CD8-positive, alpha-beta memory T cell (primary cell): ENCODE results near the gene MYL6. TPM values are rescaled to one million over a fixed set of nuclear protein-coding genes. Genes with fewer than 3 reads are reported as not detected.

Experiments used
- CTCF ChIA-PET: fragments of 350-600 bp; sonication (Branson Sonifier 250); formaldehyde crosslinking; loops from one replicate; lab custom pipeline; 2021; ENCODE audit warnings: antibody characterized with exemption; lab: Charles Lee
- POLR2A ChIA-PET: fragments of 350-600 bp; sonication (Branson Sonifier 250); formaldehyde crosslinking; loops from one replicate; lab custom pipeline; 2021; ENCODE audit warnings: antibody characterized with exemption; lab: Charles Lee
- DNase-seq, 5 donors: peaks; one replicate each; pipeline versions ENCODE4 v3.0.0 to v3.0.0-alpha.2; 2020 to 2022; ENCODE audit warnings: mixed read lengths in 1 of 5
- H3K27ac ChIP-seq: one replicate; pipeline ENCODE4 v1.7.0; 2013; ENCODE audit warnings: low read depth, mild to moderate bottlenecking, low read length, moderate library complexity
- H3K27me3 ChIP-seq: 2 replicates; pipeline ENCODE4 v1.7.0; 2013; ENCODE audit warnings: low read length, mild to moderate bottlenecking; ENCODE audit not compliant: insufficient read depth, poor library complexity, severe bottlenecking
- H3K36me3 ChIP-seq: 2 replicates; pipeline ENCODE4 v1.7.0; 2013; ENCODE audit warnings: mild to moderate bottlenecking, low read length, moderate library complexity; ENCODE audit not compliant: insufficient read depth
- H3K4me1 ChIP-seq: 2 replicates; pipeline ENCODE4 v1.7.0; 2013; ENCODE audit warnings: mild to moderate bottlenecking, low read length, moderate library complexity; ENCODE audit not compliant: insufficient read depth
- H3K4me3 ChIP-seq: 2 replicates; pipeline ENCODE4 v1.7.0; 2013; ENCODE audit warnings: mild to moderate bottlenecking, low read length
- H3K9me3 ChIP-seq: 2 replicates; pipeline ENCODE4 v1.7.0; 2013; ENCODE audit warnings: mild to moderate bottlenecking, low read length
- H3K27ac Mint-ChIP-seq, 8 donors: one replicate each; pipeline ENCODE4 v1.8.0; 2020 to 2021; ENCODE audit warnings: mixed read lengths in 8 of 8, mild to moderate bottlenecking in 6 of 8, inconsistent platforms in 3 of 8, moderate library complexity in 3 of 8
- H3K27me3 Mint-ChIP-seq, 2 donors: one replicate each; pipeline ENCODE4 v1.8.0; 2020 to 2021; ENCODE audit warnings: mixed read lengths in 2 of 2, mild to moderate bottlenecking in 1 of 2, moderate library complexity in 1 of 2
- H3K36me3 Mint-ChIP-seq, 3 donors: one replicate each; pipeline ENCODE4 v1.8.0; 2020 to 2021; ENCODE audit warnings: mixed read lengths in 3 of 3, inconsistent platforms in 1 of 3, mild to moderate bottlenecking in 1 of 3
- H3K4me1 Mint-ChIP-seq, 3 donors: one replicate each; pipeline ENCODE4 v1.8.0; 2020 to 2021; ENCODE audit warnings: mixed read lengths in 3 of 3, inconsistent platforms in 1 of 3, mild to moderate bottlenecking in 1 of 3
- H3K4me3 Mint-ChIP-seq, 7 donors: one replicate each; pipeline ENCODE4 v1.8.0; 2020 to 2021; ENCODE audit warnings: mixed read lengths in 7 of 7, mild to moderate bottlenecking in 6 of 7, moderate library complexity in 4 of 7, inconsistent platforms in 2 of 7
- H3K9me3 Mint-ChIP-seq, 5 donors: one replicate each; pipeline ENCODE4 v1.8.0; 2020 to 2022; ENCODE audit warnings: mixed read lengths in 5 of 5, mild to moderate bottlenecking in 3 of 5, moderate library complexity in 2 of 5, inconsistent platforms in 1 of 5
- polyA plus RNA-seq: library from polyadenylated mRNA; unstranded; fragments of 300-500 nt; fragmentation: Illumina TruSeq; gene quantifications from one replicate; pipeline ENCODE4 v1.2.3, GENCODE V29; 2021
- total RNA-seq, 2 experiments: library from RNA; stranded (reverse); gene quantifications; one replicate each; pipeline ENCODE4 v1.2.3, GENCODE V29; 2021

MYL6 gene
- total and polyA plus RNA-seq, 3 experiments from 2014 or later, result 1,010 to 2,423 (median 1,017) TPM

- CTCF ChIA-PET, result interaction anchor here (0.9 to 8.6 kb wide), 6 partner anchors 10 to 60 kb away, joined by 3 to 121 read pairs (median 4); partner anchors contain the start of genes MYL6B, SMARCC2 and ZC3H10
- peaks cover 27 to 61% (median 29%) of the 10 kb centered on the region in 3 donors for H3K36me3 Mint-ChIP-seq
Measured at GRCh38 chr12:56129942-56130495, 28.1 kb upstream of the MYL6 start.

DNA sequence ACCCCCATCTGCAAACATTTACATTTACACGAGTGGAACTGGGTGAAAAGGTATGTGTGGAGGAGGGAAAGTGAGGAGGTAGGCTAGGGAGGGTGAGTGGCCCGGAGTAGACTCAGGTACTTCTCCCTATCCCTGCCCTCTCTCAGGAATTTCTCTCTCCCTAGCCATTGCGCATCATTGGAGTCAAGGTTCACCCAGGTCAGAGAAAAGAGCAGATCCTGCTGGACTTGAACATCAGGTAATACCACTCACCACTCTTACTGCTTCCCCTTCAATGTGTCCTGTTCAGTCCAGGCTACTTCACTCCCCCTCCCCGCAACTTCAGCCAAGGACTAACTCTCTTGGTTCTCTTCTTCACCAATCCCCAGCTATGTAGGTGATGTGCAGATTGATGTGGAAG lies 27.3 kb upstream of the MYL6 start:
- peaks cover 0 to 2% of the 10 kb centered on the region in 2 donors for H3K27me3 Mint-ChIP-seq
- no peaks in the 10 kb centered on the region for H3K9me3 ChIP-seq
- peak overlapping the region; percentile 52 to 99 (median 98) for H3K27ac Mint-ChIP-seq
- H3K4me1 ChIP-seq, result peaks cover 52% of the 10 kb centered on the region
- DNase-seq, result no peak
- peak overlapping the region; percentile 90 for H3K27ac ChIP-seq
- peaks cover 52 to 61% (median 60%) of the 10 kb centered on the region in 3 donors for H3K4me1 Mint-ChIP-seq
- H3K36me3 ChIP-seq, result peaks cover 53% of the 10 kb centered on the region
- CTCF ChIA-PET, result interaction anchor here (1.2 to 8.6 kb wide), 3 partner anchors 13 to 59 kb away, joined by 3 to 121 read pairs (median 3); partner anchors contain the start of genes SMARCC2 and ZC3H10
- peak overlapping the region; percentile 57 to 99 (median 97) for H3K4me3 Mint-ChIP-seq
- H3K36me3 Mint-ChIP-seq, result peaks cover 27 to 66% (median 29%) of the 10 kb centered on the region in 3 donors
- H3K9me3 Mint-ChIP-seq, result no peaks in the 10 kb centered on the region
- H3K27me3 ChIP-seq, result no peaks in the 10 kb centered on the region
- H3K4me3 ChIP-seq, result peak overlapping the region; percentile 90
- POLR2A ChIA-PET, result interaction anchor here (0.6 kb wide), 1 partner anchor 53 kb away, joined by 3 read pairs; no protein-coding TSS in a partner anchor

More at GRCh38 chr12:56129942-56130495, 28.1 kb upstream of the MYL6 start:
- no peaks in the 10 kb centered on the region for H3K9me3 ChIP-seq
- no peaks in the 10 kb centered on the region for H3K9me3 Mint-ChIP-seq
- no peaks in the 10 kb centered on the region for H3K27me3 ChIP-seq
- peak overlapping the region; percentile 90 for H3K27ac ChIP-seq
- H3K27ac Mint-ChIP-seq, result peak overlapping the region; percentile 90 to 99 (median 98)
- POLR2A ChIA-PET, result interaction anchor here (0.6 to 4.5 kb wide), 3 partner anchors 22 to 59 kb away, joined by 3 to 58 read pairs (median 3); partner anchors contain the start of gene SMARCC2
- H3K4me3 ChIP-seq, result peak overlapping the region; percentile 90
- peaks cover 46% of the 10 kb centered on the region for H3K36me3 ChIP-seq
- peak overlapping the region; percentile 86 to 99 (median 98) for H3K4me3 Mint-ChIP-seq
- H3K27me3 Mint-ChIP-seq, result peaks cover 0 to 2% of the 10 kb centered on the region in 2 donors
- peaks cover 59% of the 10 kb centered on the region for H3K4me1 ChIP-seq
- peaks cover 53 to 65% (median 62%) of the 10 kb centered on the region in 3 donors for H3K4me1 Mint-ChIP-seq
- no peak for DNase-seq

GRCh38 chr12:56134897-56135296 lies 23.3 kb upstream of the MYL6 start:
- H3K36me3 ChIP-seq, result peaks cover 87% of the 10 kb centered on the region
- H3K9me3 ChIP-seq, result no peaks in the 10 kb centered on the region
- peaks cover 71% of the 10 kb centered on the region for H3K4me1 ChIP-seq
- no peaks in the 10 kb centered on the region for H3K27me3 ChIP-seq
- peak overlapping the region in 3 of 8 donors; percentile 14 to 88 (median 51) for H3K27ac Mint-ChIP-seq
- H3K4me1 Mint-ChIP-seq, result peaks cover 54 to 70% (median 64%) of the 10 kb centered on the region in 3 donors
- H3K27me3 Mint-ChIP-seq, result peaks cover 0 to 2% of the 10 kb centered on the region in 2 donors
- no peaks in the 10 kb centered on the region for H3K9me3 Mint-ChIP-seq
- CTCF ChIA-PET, result no interaction called here
- H3K36me3 Mint-ChIP-seq, result peaks cover 31 to 91% (median 47%) of the 10 kb centered on the region in 3 donors
- H3K4me3 ChIP-seq, result no peak overlapping the region
- POLR2A ChIA-PET, result no interaction called here
- no peak overlapping the region for H3K4me3 Mint-ChIP-seq
- DNase-seq, result no peak
- H3K27ac ChIP-seq, result no peak overlapping the region

DNA sequence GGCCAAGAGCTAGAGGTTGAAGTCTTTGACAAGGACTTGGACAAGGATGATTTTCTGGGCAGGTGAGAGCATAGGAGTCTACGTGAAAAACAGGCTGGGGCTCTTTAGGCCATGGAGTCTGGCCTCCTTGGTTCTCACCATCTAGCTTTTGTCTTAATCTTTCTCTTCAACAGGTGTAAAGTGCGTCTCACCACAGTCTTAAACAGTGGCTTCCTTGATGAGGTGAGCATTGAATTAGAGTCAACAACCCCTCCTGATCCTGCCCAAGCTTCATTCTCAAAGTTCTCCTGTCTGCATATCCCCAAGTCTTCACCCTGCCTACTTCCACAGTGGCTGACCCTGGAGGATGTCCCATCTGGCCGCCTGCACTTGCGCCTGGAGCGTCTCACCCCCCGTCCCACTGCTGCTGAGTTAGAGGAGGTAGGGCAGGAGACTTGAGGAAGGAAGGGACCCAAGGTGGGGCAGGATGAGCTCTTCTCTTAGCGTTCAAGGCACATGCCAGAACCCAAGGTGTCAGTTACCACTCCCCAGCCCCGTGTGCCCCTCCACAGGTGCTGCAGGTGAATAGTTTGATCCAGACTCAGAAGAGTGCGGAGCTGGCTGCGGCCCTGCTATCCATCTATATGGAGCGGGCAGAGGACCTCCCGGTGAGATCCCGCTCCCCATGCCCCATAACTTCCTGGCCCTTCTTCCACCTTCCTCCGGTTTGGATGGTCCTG lies 20.1 kb upstream of the MYL6 start:
- Histone ChIP-seq H3K4me1 (peaks cover 68% of the 10 kb centered on the region), H3K27ac (no peak overlapping the region), H3K4me3 (no peak overlapping the region), H3K36me3 (peaks cover 85% of the 10 kb centered on the region), H3K9me3 (no peaks in the 10 kb centered on the region), H3K27me3 (no peaks in the 10 kb centered on the region)
- Mint-ChIP-seq H3K27ac (peak overlapping the region; percentile 46 to 87 (median 75)), H3K4me1 (peaks cover 48 to 55% (median 54%) of the 10 kb centered on the region in 3 donors), H3K4me3 (peak overlapping the region in 4 of 7 donors; percentile 25 to 54 (median 42)), H3K9me3 (no peaks in the 10 kb centered on the region), H3K27me3 (no peaks in the 10 kb centered on the region), H3K36me3 (peaks cover 18 to 90% (median 35%) of the 10 kb centered on the region in 3 donors)
- DNase-seq, result peak in 1 of 5 donors; percentile 52
- ChIA-PET CTCF (interaction anchor here (0.9 to 2.6 kb wide), 4 partner anchors 11 to 52 kb away, joined by 3 to 10 read pairs (median 6); partner anchors contain the start of genes MYL6B and SMARCC2), POLR2A (interaction anchor here (0.5 to 0.9 kb wide), 3 partner anchors 9 to 391 kb away, joined by 3 to 5 read pairs (median 3); no protein-coding TSS in a partner anchor)

GRCh38 chr12:56141946-56142784 lies 16.0 kb upstream of the MYL6 start:
- Mint-ChIP-seq H3K4me3 (peak overlapping the region in 1 of 7 donors; percentile 15), H3K9me3 (no peaks in the 10 kb centered on the region), H3K4me1 (peaks cover 45 to 55% (median 51%) of the 10 kb centered on the region in 3 donors), H3K36me3 (peaks cover 26 to 79% (median 36%) of the 10 kb centered on the region in 3 donors), H3K27ac (peak overlapping the region in 7 of 8 donors; percentile 38 to 86 (median 76)), H3K27me3 (no peaks in the 10 kb centered on the region)
- POLR2A ChIA-PET, result interaction anchor here (0.6 to 1.6 kb wide), 3 partner anchors 10 to 542 kb away, joined by 3 to 8 read pairs (median 5); no protein-coding TSS in a partner anchor
- H3K27ac ChIP-seq, result no peak overlapping the region
- H3K36me3 ChIP-seq, result peaks cover 71% of the 10 kb centered on the region
- CTCF ChIA-PET, result interaction anchor here (1.0 to 1.5 kb wide), 2 partner anchors 10 to 12 kb away, joined by 3 to 4 read pairs; no protein-coding TSS in a partner anchor
- H3K4me1 ChIP-seq, result peaks cover 47% of the 10 kb centered on the region
- no peaks in the 10 kb centered on the region for H3K27me3 ChIP-seq
- no peak overlapping the region for H3K4me3 ChIP-seq
- no peaks in the 10 kb centered on the region for H3K9me3 ChIP-seq
- DNase-seq, result no peak

DNA sequence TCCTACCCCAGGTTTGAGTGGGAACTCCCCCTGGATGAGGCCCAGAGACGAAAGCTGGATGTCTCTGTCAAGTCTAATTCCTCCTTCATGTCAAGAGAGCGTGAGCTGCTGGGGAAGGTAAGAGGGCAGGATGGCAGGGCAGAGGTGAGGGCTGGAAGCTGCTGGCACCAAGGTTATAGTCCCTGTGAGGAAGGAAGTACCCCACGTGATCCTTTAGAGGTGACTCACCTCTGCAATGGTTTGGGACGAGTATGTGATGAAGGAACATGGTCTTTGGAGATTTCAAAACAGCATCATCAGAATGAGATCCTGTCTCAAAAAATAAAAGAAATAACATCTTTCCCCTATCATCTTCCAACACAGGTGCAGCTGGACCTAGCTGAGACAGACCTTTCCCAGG lies 14.9 kb upstream of the MYL6 start:
- POLR2A ChIA-PET, result interaction anchor here (0.6 to 1.6 kb wide), 2 partner anchors 9 to 47 kb away, joined by 3 to 5 read pairs; no protein-coding TSS in a partner anchor

DNA sequence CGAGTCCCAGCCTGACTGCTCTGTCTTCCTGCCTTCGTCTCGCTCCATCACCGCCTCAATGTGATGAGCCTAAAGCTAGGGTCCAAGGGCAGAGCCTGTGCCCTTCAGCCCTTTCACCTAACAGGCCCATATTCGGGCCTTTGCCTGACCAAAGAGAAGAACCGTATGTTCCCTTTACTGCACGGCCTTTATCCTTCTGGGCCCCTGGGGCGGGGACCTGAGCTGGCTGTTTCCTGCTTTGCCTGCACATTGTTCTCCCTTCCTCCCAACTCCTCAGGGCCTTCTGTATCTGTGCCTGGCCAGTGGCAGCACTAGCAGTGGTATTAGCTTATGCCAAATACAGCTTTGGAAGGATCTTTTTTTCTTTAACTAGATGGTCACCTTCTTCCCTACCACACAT lies 14.3 kb upstream of the MYL6 start:
- DNase-seq, result no peak
- H3K4me3 ChIP-seq, result no peak overlapping the region
- H3K4me1 ChIP-seq, result peaks cover 30% of the 10 kb centered on the region
- CTCF ChIA-PET, result interaction anchor here (1.2 to 1.7 kb wide), 3 partner anchors 15 to 122 kb away, joined by 3 to 4 read pairs (median 4); partner anchors contain the start of gene ZC3H10
- Mint-ChIP-seq H3K4me1 (peaks cover 30 to 41% (median 34%) of the 10 kb centered on the region in 3 donors), H3K36me3 (peaks cover 20 to 62% (median 27%) of the 10 kb centered on the region in 3 donors), H3K9me3 (no peaks in the 10 kb centered on the region), H3K27me3 (no peaks in the 10 kb centered on the region), H3K4me3 (no peak overlapping the region), H3K27ac (peak overlapping the region in 6 of 8 donors; percentile 17 to 86 (median 67))
- peaks cover 54% of the 10 kb centered on the region for H3K36me3 ChIP-seq
- no peak overlapping the region for H3K27ac ChIP-seq
- H3K9me3 ChIP-seq, result no peaks in the 10 kb centered on the region
- no peaks in the 10 kb centered on the region for H3K27me3 ChIP-seq
- POLR2A ChIA-PET, result interaction anchor here (0.6 to 1.4 kb wide), 3 partner anchors 16 to 47 kb away, joined by 3 to 9 read pairs (median 3); partner anchors contain the start of gene ESYT1

More for the DNA sequence above, 14.9 kb upstream of the MYL6 start:
- H3K27ac ChIP-seq, result no peak overlapping the region
- Mint-ChIP-seq H3K27me3 (no peaks in the 10 kb centered on the region), H3K4me3 (no peak overlapping the region), H3K27ac (peak overlapping the region; percentile 38 to 90 (median 76)), H3K9me3 (no peaks in the 10 kb centered on the region), H3K36me3 (peaks cover 26 to 69% (median 30%) of the 10 kb centered on the region in 3 donors), H3K4me1 (peaks cover 37 to 47% (median 41%) of the 10 kb centered on the region in 3 donors)
- no peaks in the 10 kb centered on the region for H3K27me3 ChIP-seq
- H3K4me3 ChIP-seq, result no peak overlapping the region
- peaks cover 36% of the 10 kb centered on the region for H3K4me1 ChIP-seq
- no peak for DNase-seq
- peaks cover 60% of the 10 kb centered on the region for H3K36me3 ChIP-seq
- no peaks in the 10 kb centered on the region for H3K9me3 ChIP-seq
- CTCF ChIA-PET, result interaction anchor here (1.0 to 1.5 kb wide), 2 partner anchors 9 to 13 kb away, joined by 3 to 4 read pairs; no protein-coding TSS in a partner anchor
